Measurements from ENCODE around the gene GJC1.

GJC1 gene

GRCh38 chr17:44847586-44847985, 17.5 kb upstream of the GJC1 start, which contains the start of gene HIGD1B:
HIGD1B (plus strand) TSS chr17:44847883; CDS start chr17:44848153, 270 bp downstream.
- TF ChIP-seq ZNF565 (CRISPR knock-in tag; conservative IDR thresholded peaks at IDR 0.05; ENCODE audit: low read depth) (no peak), ZNF70 (CRISPR knock-in tag; IDR thresholded peaks at IDR 0.05) (no peak), OSR1 (CRISPR knock-in tag; IDR thresholded peaks at IDR 0.05) (no peak), ZFP30 (CRISPR knock-in tag; IDR thresholded peaks at IDR 0.05) (no peak), RARB (CRISPR knock-in tag; IDR thresholded peaks at IDR 0.05) (no peak), ARNTL (CRISPR knock-in tag; IDR thresholded peaks at IDR 0.05; ENCODE audit: borderline replicate concordance, low read depth) (no peak), ISL1 (CRISPR knock-in tag; IDR thresholded peaks at IDR 0.05) (no peak), PPARA (CRISPR knock-in tag; IDR thresholded peaks at IDR 0.05; ENCODE audit: borderline replicate concordance) (no peak), CSDC2 (CRISPR knock-in tag; IDR thresholded peaks at IDR 0.05) (no peak), CREB5 (CRISPR knock-in tag; IDR thresholded peaks at IDR 0.05; ENCODE audit: low read depth) (no peak), TSHZ2 (CRISPR knock-in tag; IDR thresholded peaks at IDR 0.05) (no peak), BACH2 (CRISPR knock-in tag; IDR thresholded peaks at IDR 0.05; ENCODE audit: borderline replicate concordance) (no peak), TCF4 (CRISPR knock-in tag; IDR thresholded peaks at IDR 0.05; ENCODE audit: borderline replicate concordance) (no peak), ZC3H10 (CRISPR knock-in tag; IDR thresholded peaks at IDR 0.05) (no peak), CSRNP3 (CRISPR knock-in tag; IDR thresholded peaks at IDR 0.05) (no peak), SNAI2 (CRISPR knock-in tag; IDR thresholded peaks at IDR 0.05) (no peak)
- no peak for ATAC-seq

GRCh38 chr17:44846206-44846605, 16.1 kb upstream of the GJC1 start:
- ATAC-seq: no peak
- TF ChIP-seq ZNF8 (CRISPR knock-in tag; IDR thresholded peaks at IDR 0.05): no peak
- TF ChIP-seq CREB5 (CRISPR knock-in tag; IDR thresholded peaks at IDR 0.05; ENCODE audit: low read depth): no peak
- no peak for TF ChIP-seq ARNTL (CRISPR knock-in tag; IDR thresholded peaks at IDR 0.05; ENCODE audit: borderline replicate concordance, low read depth)
- no peak for TF ChIP-seq PPARA (CRISPR knock-in tag; IDR thresholded peaks at IDR 0.05; ENCODE audit: borderline replicate concordance)
- no peak for TF ChIP-seq POU6F1 (CRISPR knock-in tag; IDR thresholded peaks at IDR 0.05; ENCODE audit: borderline replicate concordance, low read depth)
- no peak for TF ChIP-seq ZC3H10 (CRISPR knock-in tag; IDR thresholded peaks at IDR 0.05)
- TF ChIP-seq CSRNP3 (CRISPR knock-in tag; IDR thresholded peaks at IDR 0.05): no peak
- TF ChIP-seq ZFP3 (CRISPR knock-in tag; IDR thresholded peaks at IDR 0.05): no peak
- no peak for TF ChIP-seq ISL1 (CRISPR knock-in tag; IDR thresholded peaks at IDR 0.05)

- no peak; the same call in 1 of the 3 replicates for ATAC-seq
- no peak for TF ChIP-seq PPARA (CRISPR knock-in tag; IDR thresholded peaks at IDR 0.05; ENCODE audit: borderline replicate concordance)
- no peak for TF ChIP-seq PATZ1 (CRISPR knock-in tag; IDR thresholded peaks at IDR 0.05; ENCODE audit: borderline replicate concordance)
- TF ChIP-seq CSRNP3 (CRISPR knock-in tag; IDR thresholded peaks at IDR 0.05): no peak
- TF ChIP-seq TOX (CRISPR knock-in tag; IDR thresholded peaks at IDR 0.05; ENCODE audit: borderline replicate concordance): no peak
- no peak for TF ChIP-seq GLIS3 (CRISPR knock-in tag; IDR thresholded peaks at IDR 0.05)
- TF ChIP-seq ZNF70 (CRISPR knock-in tag; IDR thresholded peaks at IDR 0.05): no peak
Observed at GRCh38 chr17:44844390-44844830, 14.3 kb upstream of the GJC1 start.

Measured in SK-N-SH treated with all-trans-retinoic acid at 6 μM for 48 hours (cell line).